DOHH2 (cell line): ENCODE data around the gene UTS2B.

Experiments
- CTCF ChIP-seq: fragments of 200-600 bp; sonication (generic); IDR thresholded peaks from one replicate; pipeline ENCODE4 v1.5.1; 2014; ENCODE audit warnings: antibody characterized with exemption, mild to moderate bottlenecking, low read depth, low read length; ENCODE audit not compliant: poor library complexity, severe bottlenecking
- EZH2phosphoT487 ChIP-seq: fragments of 200-600 bp; sonication (generic); IDR thresholded peaks from 2 replicates; pipeline ENCODE4 v1.6.1; 2017; ENCODE audit warnings: borderline replicate concordance, mild to moderate bottlenecking, antibody characterized with exemption, low read length, moderate library complexity, mixed read lengths

- no peak for TF ChIP-seq CTCF
- no peak for TF ChIP-seq EZH2phosphoT487
These were observed 10.0 kb upstream of the UTS2B start for GRCh38 chr3:191340351-191340750.
